ENCODE results near the gene ARSA.
"Not testable (repeated sequence)": the region's sequence is repeated elsewhere in the genome, so short reads cannot be mapped to it uniquely, and the experiment has no call there.

ARSA gene

GRCh38 chr22:50665738-50666137 is 37.8 kb upstream of the ARSA start:
- TF ChIP-seq CTCF (conservative IDR thresholded peaks at IDR 0.05; ENCODE audit: low read length) = no peak
- no peak for DNase-seq (ENCODE audit: low read depth)
- H3K4me3 ChIP-seq (ENCODE audit: low read length) = no peak overlapping the region

GRCh38 chr22:50665212-50665611 is 37.3 kb upstream of the ARSA start:
- TF ChIP-seq CTCF (conservative IDR thresholded peaks at IDR 0.05; ENCODE audit: low read length) = no peak
- DNase-seq (ENCODE audit: low read depth) = no peak
- no peak overlapping the region for H3K4me3 ChIP-seq (ENCODE audit: low read length)

GRCh38 chr22:50660306-50660705 is 32.4 kb upstream of the ARSA start:
- DNase-seq (ENCODE audit: low read depth) = no peak
- no peak for TF ChIP-seq CTCF (conservative IDR thresholded peaks at IDR 0.05; ENCODE audit: low read length)
- no peak overlapping the region for H3K4me3 ChIP-seq (ENCODE audit: low read length)

GRCh38 chr22:50659711-50660110 is 31.8 kb upstream of the ARSA start:
- not testable (repeated sequence) for DNase-seq (ENCODE audit: low read depth); H3K4me3 ChIP-seq (ENCODE audit: low read length)

GRCh38 chr22:50657925-50658324 is 30.0 kb upstream of the ARSA start:
- no peak for DNase-seq (ENCODE audit: low read depth)
- no peak for TF ChIP-seq CTCF (conservative IDR thresholded peaks at IDR 0.05; ENCODE audit: low read length)
- H3K4me3 ChIP-seq (ENCODE audit: low read length) = no peak overlapping the region

GRCh38 chr22:50656122-50657070 is 28.4 kb upstream of the ARSA start:
- no peak for TF ChIP-seq CTCF (conservative IDR thresholded peaks at IDR 0.05; ENCODE audit: low read length)
- peak; percentile 55 for DNase-seq (ENCODE audit: low read depth)
- H3K4me3 ChIP-seq (ENCODE audit: low read length) = no peak overlapping the region

- not testable (repeated sequence) for DNase-seq (ENCODE audit: low read depth); H3K4me3 ChIP-seq (ENCODE audit: low read length)
Observed at GRCh38 chr22:50654664-50655063, 26.7 kb upstream of the ARSA start.

- no peak for DNase-seq (ENCODE audit: low read depth)
- no peak overlapping the region for H3K4me3 ChIP-seq (ENCODE audit: low read length)
- no peak for TF ChIP-seq CTCF (conservative IDR thresholded peaks at IDR 0.05; ENCODE audit: low read length)
Observed at GRCh38 chr22:50653256-50653655, 25.3 kb upstream of the ARSA start.

GRCh38 chr22:50643821-50644101 is 15.8 kb upstream of the ARSA start:
- DNase-seq (ENCODE audit: low read depth); H3K4me3 ChIP-seq (ENCODE audit: low read length): not testable (repeated sequence)

- not testable (repeated sequence) for H3K4me3 ChIP-seq (ENCODE audit: low read length); DNase-seq (ENCODE audit: low read depth)
Observed at GRCh38 chr22:50643021-50643820, 15.3 kb upstream of the ARSA start.
